Pancreas (tissue), 10 donors: ENCODE data around the gene BTBD9. TPM values are rescaled to one million over a fixed set of nuclear protein-coding genes. Genes with fewer than 3 reads are reported as not detected.

Source experiments
- ATAC-seq, 4 donors: fragments of 200-7000 bp; cut with Tn5 transposase; one replicate each; pipeline versions ENCODE4 v1.8.0 to v1.9.1; 2020; ENCODE audit warnings: mild to moderate bottlenecking in 4 of 4, moderate library complexity in 4 of 4
- DNase-seq, 6 donors: peaks; one replicate each; pipeline ENCODE4 v3.0.0-alpha.2; 2020
- FAIRE-seq: peaks from 2 replicates; lab custom pipeline; 2012; peaks lifted over from hg19 to GRCh38; lab: Jason Lieb, UNC
- H3K27ac ChIP-seq, 4 donors: fragments of 200-600 bp; sonication (generic); 1 replicate in 3 of 4; 2 replicates in 1 of 4; pipeline versions ENCODE4 v1.5.0 to v1.8.0; 2020
- H3K27me3 ChIP-seq, 4 donors: fragments of 200-600 bp; one replicate each; pipeline ENCODE4 v1.8.0; 2021
- H3K36me3 ChIP-seq, 3 donors: fragments of 200-600 bp; sonication (generic) in 1 of 3; one replicate each; pipeline versions ENCODE4 v1.5.0 to v1.8.0; 2020 to 2021
- H3K4me1 ChIP-seq, 3 donors: fragments of 200-600 bp; one replicate each; pipeline ENCODE4 v1.8.0; 2021
- H3K4me3 ChIP-seq, 4 donors: fragments of 200-600 bp; sonication (generic) in 2 of 4; one replicate each; pipeline versions ENCODE4 v1.5.0 to v1.8.0; 2020 to 2021
- H3K9me3 ChIP-seq, 4 donors: fragments of 200-600 bp; one replicate each; pipeline ENCODE4 v1.8.0; 2021
- CTCF ChIP-seq, 4 donors: fragments of 200-600 bp; sonication (generic) in 3 of 4; IDR thresholded peaks; one replicate each; pipeline versions ENCODE4 v1.5.0 to v1.8.0; 2021; ENCODE audit warnings: antibody characterized with exemption in 4 of 4
- WGBS, 2 donors: extraction: QIAGEN DNeasy Blood & Tissue Kit; methylation state at CpG; one replicate each; pipeline ENCODE4 v1.1.7; 2013; 5-methylcytosine and 5-hydroxymethylcytosine counted together
- intact Hi-C, 3 donors: fragments of 100-400 bp; cut with DNase I; formaldehyde crosslinking; loops; one replicate each; pipeline versions ENCODE4 v1.11.1 to v1.14.2; 2022
- polyA plus RNA-seq, 2 donors: library from polyadenylated mRNA; stranded (reverse); fragments of 200-250 nt; gene quantifications; one replicate each; pipeline ENCODE4 v1.2.3, GENCODE V29; 2013
- total RNA-seq, 6 donors: library from RNA; stranded (reverse); fragmentation: NEBNext Ultra II Directional in 4 of 6; extraction: Animal tissue kit (Norgen Biotek cat#: 25700) in 4 of 6; gene quantifications; one replicate each; pipeline versions ENCODE4 v1.2.1 to v1.2.4, GENCODE V29; 2021 to 2023
- donor health status: healthy with polysubstance abuse.
- donor health status: DM: no; HTN: no; CAD: no; lungs with moderate emphysema.
- donor health status: DM: no; HTN: no; CAD: no.
- donor health status: control.
- donor health status: control.
- donor health status: Bipolar disorder and iron deficiency.
- donor health status: DM: yes; HTN: yes; CAD: no.
- donor health status: DM: no; HTN: no; CAD: no.
- donor health status: DM: no; HTN: no; CAD: no.
- donor health status: DM: yes; HTN: yes; CAD: no.

The BTBD9 gene
- total and polyA plus RNA-seq, 8 donors, result 2.2 to 11.0 (median 7.1) TPM

- Histone ChIP-seq H3K27me3 (no peaks in the 10 kb centered on the region), H3K27ac (no peak overlapping the region), H3K9me3 (no peaks in the 10 kb centered on the region), H3K4me3 (no peak overlapping the region), H3K36me3 (no peaks in the 10 kb centered on the region), H3K4me1 (no peaks in the 10 kb centered on the region)
- DNase-seq, result no peak
- ATAC-seq, result no peak
- TF ChIP-seq CTCF (IDR thresholded peaks at IDR 0.05), result no peak
- FAIRE-seq, result no peak
- intact Hi-C loops, result no loop called here
These were observed 85.7 kb downstream of the BTBD9 start for GRCh38 chr6:38554014-38554413.

GRCh38 chr6:38552121-38552520, 87.6 kb downstream of the BTBD9 start:
- Histone ChIP-seq H3K27me3 (no peaks in the 10 kb centered on the region), H3K27ac (no peak overlapping the region), H3K9me3 (no peaks in the 10 kb centered on the region), H3K36me3 (no peaks in the 10 kb centered on the region), H3K4me1 (no peaks in the 10 kb centered on the region), H3K4me3 (no peak overlapping the region)
- no peak for DNase-seq
- WGBS, 2 donors, result 94 to 99% methylated on average over 3 of the region's 3 CpGs
- no peak for TF ChIP-seq CTCF (IDR thresholded peaks at IDR 0.05)
- ATAC-seq, result peak in 2 of 4 donors; percentile 14 to 59
- FAIRE-seq, result no peak
- intact Hi-C loops, result no loop called here

GRCh38 chr6:38549795-38550194, 89.9 kb downstream of the BTBD9 start:
- TF ChIP-seq CTCF (IDR thresholded peaks at IDR 0.05), result no peak
- H3K4me1 ChIP-seq, result no peaks in the 10 kb centered on the region
- WGBS, 2 donors, result 87 to 90% methylated on average over 5 of the region's 5 CpGs
- no peak for DNase-seq
- H3K27ac ChIP-seq, result no peak overlapping the region
- intact Hi-C loops, result no loop called here
- H3K4me3 ChIP-seq, result no peak overlapping the region
- H3K36me3 ChIP-seq, result no peaks in the 10 kb centered on the region
- FAIRE-seq, result no peak
- no peaks in the 10 kb centered on the region for H3K27me3 ChIP-seq
- no peak for ATAC-seq
- H3K9me3 ChIP-seq, result no peaks in the 10 kb centered on the region

GRCh38 chr6:38549180-38549579, 90.5 kb downstream of the BTBD9 start:
- TF ChIP-seq CTCF (IDR thresholded peaks at IDR 0.05), result no peak
- no peaks in the 10 kb centered on the region for H3K9me3 ChIP-seq
- H3K27me3 ChIP-seq, result no peaks in the 10 kb centered on the region
- no peaks in the 10 kb centered on the region for H3K4me1 ChIP-seq
- FAIRE-seq, result no peak
- 84 to 85% methylated on average over 2 of the region's 2 CpGs for WGBS, 2 donors
- H3K4me3 ChIP-seq, result no peak overlapping the region
- no peak overlapping the region for H3K27ac ChIP-seq
- no peak for ATAC-seq
- DNase-seq, result no peak
- intact Hi-C loops, result no loop called here
- no peaks in the 10 kb centered on the region for H3K36me3 ChIP-seq

- no peak overlapping the region for H3K4me3 ChIP-seq
- intact Hi-C loops, result no loop called here
- 86 to 95% methylated on average over 2 of the region's 2 CpGs for WGBS, 2 donors
- DNase-seq (no peak), FAIRE-seq (no peak), ATAC-seq (no peak)
- no peaks in the 10 kb centered on the region for H3K36me3 ChIP-seq
- no peaks in the 10 kb centered on the region for H3K27me3 ChIP-seq
- no peaks in the 10 kb centered on the region for H3K4me1 ChIP-seq
- H3K27ac ChIP-seq, result no peak overlapping the region
- no peaks in the 10 kb centered on the region for H3K9me3 ChIP-seq
- TF ChIP-seq CTCF (IDR thresholded peaks at IDR 0.05), result no peak
These were observed 96.7 kb downstream of the BTBD9 start for GRCh38 chr6:38543022-38543421.
